Femur (tissue), 1 donor: Measurements from ENCODE around the gene TCF15.
"Not testable (repeated sequence)": the region's sequence is repeated elsewhere in the genome, so short reads cannot be mapped to it uniquely, and the experiment has no call there.

Source experiments
- DNase-seq: peaks from one replicate; pipeline ENCODE4 v3.0.0-alpha.2; 2017

TCF15 gene

GRCh38 chr20:610130-611046 lies at the start of gene TCF15:
Gene TCF15 (minus strand): TSS chr20:610309. CDS start chr20:610237, 72 bp downstream.
- peak; percentile 68 for DNase-seq

- DNase-seq = no peak
Observed at GRCh38 chr20:658731-659291, 48.7 kb upstream of the TCF15 start.

GRCh38 chr20:658202-658601 lies 48.1 kb upstream of the TCF15 start:
- DNase-seq = no peak

- no peak for DNase-seq
Observed at GRCh38 chr20:655726-656624, 45.9 kb upstream of the TCF15 start.

GRCh38 chr20:654417-654750 lies 44.3 kb upstream of the TCF15 start:
- DNase-seq = no peak

GRCh38 chr20:653590-654416 lies 43.7 kb upstream of the TCF15 start:
- DNase-seq = no peak

- peak; percentile 90 for DNase-seq
Observed at GRCh38 chr20:653110-653589, 43.0 kb upstream of the TCF15 start, which contains the start of gene SRXN1. Gene SRXN1 (minus strand): TSS chr20:653200. CDS start chr20:653185, 15 bp downstream.

- peak; percentile 50 for DNase-seq
Observed at GRCh38 chr20:652615-653109, 42.6 kb upstream of the TCF15 start.

GRCh38 chr20:651713-652614 lies 41.9 kb upstream of the TCF15 start:
- DNase-seq = no peak

- no peak for DNase-seq
Observed at GRCh38 chr20:650954-651353, 40.8 kb upstream of the TCF15 start.

GRCh38 chr20:650281-650680 lies 40.2 kb upstream of the TCF15 start:
- DNase-seq = no peak

- DNase-seq = no peak
Observed at GRCh38 chr20:647479-648019, 37.4 kb upstream of the TCF15 start.

GRCh38 chr20:646868-647233 lies 36.7 kb upstream of the TCF15 start:
- no peak for DNase-seq

- DNase-seq = no peak
Observed at GRCh38 chr20:646107-646867, 36.2 kb upstream of the TCF15 start.

GRCh38 chr20:645318-646106 lies 35.4 kb upstream of the TCF15 start:
- DNase-seq = peak; percentile 90

GRCh38 chr20:644692-645317 lies 34.7 kb upstream of the TCF15 start:
- no peak for DNase-seq

- DNase-seq = peak; percentile 77
Observed at GRCh38 chr20:642398-643174, 32.5 kb upstream of the TCF15 start.

- DNase-seq = not testable (repeated sequence)
Observed at GRCh38 chr20:642013-642397, 31.9 kb upstream of the TCF15 start.
